ENCODE results near the gene MLXIPL. TPM values are rescaled to one million over a fixed set of nuclear protein-coding genes. Genes with fewer than 3 reads are reported as not detected.

The MLXIPL gene
- total RNA-seq, 1 donor from 2014 or later = 1.1 TPM

GRCh38 chr7:73638911-73639310 is 14.6 kb upstream of the MLXIPL start:
- Mint-ChIP-seq H3K4me1 (no peaks in the 10 kb centered on the region), H3K9me3 (peaks cover 4% of the 10 kb centered on the region), H3K27ac (ENCODE audit: unreplicated experiment) (no peak overlapping the region), H3K27me3 (ENCODE audit: low read depth) (peaks cover 23% of the 10 kb centered on the region), H3K4me3 (no peak overlapping the region), H3K36me3 (ENCODE audit: low read depth) (no peaks in the 10 kb centered on the region)
- no peak for TF ChIP-seq CTCF (conservative IDR thresholded peaks at IDR 0.05)
- DNase-seq (ENCODE audit: low read depth, low spot score) = no peak

- Mint-ChIP-seq H3K9me3 (peaks cover 4% of the 10 kb centered on the region), H3K4me1 (no peaks in the 10 kb centered on the region), H3K4me3 (no peak overlapping the region), H3K27ac (ENCODE audit: unreplicated experiment) (no peak overlapping the region), H3K36me3 (ENCODE audit: low read depth) (no peaks in the 10 kb centered on the region), H3K27me3 (ENCODE audit: low read depth) (peaks cover 34% of the 10 kb centered on the region)
- no peak for DNase-seq (ENCODE audit: low read depth, low spot score)
- TF ChIP-seq CTCF (conservative IDR thresholded peaks at IDR 0.05) = no peak
Observed at GRCh38 chr7:73635428-73636200, 11.3 kb upstream of the MLXIPL start.

GRCh38 chr7:73633844-73634243 is 9.5 kb upstream of the MLXIPL start:
- TF ChIP-seq CTCF (conservative IDR thresholded peaks at IDR 0.05) = no peak
- Mint-ChIP-seq H3K27me3 (ENCODE audit: low read depth) (peaks cover 35% of the 10 kb centered on the region), H3K27ac (ENCODE audit: unreplicated experiment) (no peak overlapping the region), H3K36me3 (ENCODE audit: low read depth) (no peaks in the 10 kb centered on the region), H3K4me3 (no peak overlapping the region), H3K4me1 (no peaks in the 10 kb centered on the region), H3K9me3 (peaks cover 4% of the 10 kb centered on the region)
- no peak for DNase-seq (ENCODE audit: low read depth, low spot score)

DNA sequence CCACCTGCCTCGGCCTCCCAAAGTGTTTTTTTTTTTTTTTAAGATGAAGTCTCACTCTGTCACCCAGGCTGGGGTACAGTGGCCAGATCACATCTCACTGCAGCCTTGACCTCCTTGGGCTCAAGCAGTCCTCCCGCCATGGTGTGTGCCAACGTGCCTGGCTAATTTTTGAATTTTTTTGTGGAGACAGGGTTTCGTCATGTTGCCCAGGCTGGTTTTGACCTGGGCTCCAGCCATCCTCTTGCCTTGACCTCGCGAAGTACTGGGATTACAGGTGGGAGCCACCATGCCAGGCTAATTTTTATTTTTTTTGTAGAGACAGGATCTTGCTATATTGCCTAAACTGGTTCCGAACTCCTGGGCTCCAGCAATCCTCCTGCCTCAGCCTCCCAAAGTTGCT is 9.0 kb upstream of the MLXIPL start:
- no peak overlapping the region for H3K27ac Mint-ChIP-seq (ENCODE audit: unreplicated experiment)
- no peak for TF ChIP-seq CTCF (conservative IDR thresholded peaks at IDR 0.05)
- peaks cover 38% of the 10 kb centered on the region for H3K27me3 Mint-ChIP-seq (ENCODE audit: low read depth)
- H3K4me1 Mint-ChIP-seq = no peaks in the 10 kb centered on the region
- no peaks in the 10 kb centered on the region for H3K36me3 Mint-ChIP-seq (ENCODE audit: low read depth)
- no peak overlapping the region for H3K4me3 Mint-ChIP-seq
- no peak for DNase-seq (ENCODE audit: low read depth, low spot score)
- peaks cover 4% of the 10 kb centered on the region for H3K9me3 Mint-ChIP-seq

DNA sequence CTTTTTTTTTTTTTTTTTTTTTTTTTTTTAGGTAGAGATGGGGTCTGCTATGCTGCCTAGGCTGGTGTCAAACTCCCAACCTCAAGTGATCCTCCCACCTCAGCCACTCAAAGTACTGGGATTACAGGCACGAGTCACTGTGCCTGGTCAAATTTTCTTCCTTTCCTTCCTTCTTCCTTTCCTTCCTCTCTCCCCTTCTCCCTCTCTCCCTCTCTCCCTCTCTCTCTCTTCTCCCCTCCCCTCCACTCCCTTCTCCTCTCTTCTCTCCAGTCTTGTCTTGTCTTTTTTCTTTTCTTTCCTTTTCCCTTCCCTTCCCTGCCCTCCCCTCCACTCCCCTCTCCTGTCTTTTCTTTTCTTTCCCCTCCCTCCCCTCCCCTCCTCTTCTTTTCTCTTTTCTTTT is 7.2 kb upstream of the MLXIPL start:
- no peak overlapping the region for H3K4me3 Mint-ChIP-seq
- no peaks in the 10 kb centered on the region for H3K36me3 Mint-ChIP-seq (ENCODE audit: low read depth)
- H3K4me1 Mint-ChIP-seq = no peaks in the 10 kb centered on the region
- H3K27me3 Mint-ChIP-seq (ENCODE audit: low read depth) = peaks cover 55% of the 10 kb centered on the region
- no peak for DNase-seq (ENCODE audit: low read depth, low spot score)
- H3K27ac Mint-ChIP-seq (ENCODE audit: unreplicated experiment) = no peak overlapping the region
- H3K9me3 Mint-ChIP-seq = peaks cover 4% of the 10 kb centered on the region
- TF ChIP-seq CTCF (conservative IDR thresholded peaks at IDR 0.05) = no peak

Data from neural crest cell (in vitro differentiated cells).